ENCODE results near the gene TEKT5. TPM values are rescaled to one million over a fixed set of nuclear protein-coding genes. Genes with fewer than 3 reads are reported as not detected.

Gene TEKT5
- total and polyA plus RNA-seq, 9 of the 15 experiments (the other 6 are each of a cell fraction or from before 2014, with no cell fraction given): 0.10 to 0.19 TPM; not detected in 7

DNA sequence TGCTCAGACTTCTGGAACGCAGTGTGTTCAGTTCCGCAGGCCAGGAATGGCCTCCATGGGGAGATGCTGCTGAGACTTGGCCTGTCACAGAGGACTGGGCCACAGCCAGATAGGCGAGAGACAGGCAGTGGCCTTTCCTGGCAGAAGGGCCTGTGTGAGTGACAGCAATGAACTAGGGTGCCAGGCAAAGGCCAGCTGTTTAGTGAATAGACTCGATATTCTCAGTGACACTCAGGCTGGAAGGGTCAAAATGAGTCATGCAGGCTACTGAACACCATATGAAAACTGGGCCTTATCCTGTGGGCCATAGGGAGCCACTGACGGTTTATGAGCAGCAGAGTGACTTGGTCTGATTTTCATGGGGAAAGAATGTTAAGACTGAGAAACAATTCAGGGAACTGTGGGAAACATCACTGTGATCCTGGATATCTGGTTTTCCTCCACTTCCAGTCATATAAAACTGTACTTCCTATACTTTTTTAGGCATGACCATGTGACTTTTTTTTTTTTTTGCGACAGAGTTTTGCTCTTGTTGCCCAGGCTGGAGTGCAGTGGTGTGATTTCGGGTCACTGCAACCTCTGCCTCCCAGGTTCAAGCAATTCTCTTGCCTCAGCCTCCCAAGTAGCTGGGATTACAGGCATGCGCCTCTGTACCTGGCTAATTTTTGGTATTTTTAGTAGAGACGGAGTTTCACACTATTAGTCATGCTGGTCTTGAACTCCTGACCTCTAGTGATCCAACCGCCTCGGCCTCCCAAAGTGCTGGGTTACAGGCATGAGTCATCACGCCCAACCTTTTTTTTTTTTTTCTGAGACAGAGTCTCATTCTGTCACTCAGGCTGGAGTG lies 43.7 kb upstream of the TEKT5 start (continued):
- TF ChIP-seq NCOA4 (IDR thresholded peaks at IDR 0.05; ENCODE audit: partially characterized antibody): no peak
- TF ChIP-seq, protein P1, sequence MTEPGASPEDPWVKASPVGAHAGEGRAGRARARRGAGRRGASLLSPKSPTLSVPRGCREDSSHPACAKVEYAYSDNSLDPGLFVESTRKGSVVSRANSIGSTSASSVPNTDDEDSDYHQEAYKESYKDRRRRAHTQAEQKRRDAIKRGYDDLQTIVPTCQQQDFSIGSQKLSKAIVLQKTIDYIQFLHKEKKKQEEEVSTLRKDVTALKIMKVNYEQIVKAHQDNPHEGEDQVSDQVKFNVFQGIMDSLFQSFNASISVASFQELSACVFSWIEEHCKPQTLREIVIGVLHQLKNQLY (CRISPR knock-in tag; conservative IDR thresholded peaks at IDR 0.05): no peak
- TF ChIP-seq, protein P2, sequence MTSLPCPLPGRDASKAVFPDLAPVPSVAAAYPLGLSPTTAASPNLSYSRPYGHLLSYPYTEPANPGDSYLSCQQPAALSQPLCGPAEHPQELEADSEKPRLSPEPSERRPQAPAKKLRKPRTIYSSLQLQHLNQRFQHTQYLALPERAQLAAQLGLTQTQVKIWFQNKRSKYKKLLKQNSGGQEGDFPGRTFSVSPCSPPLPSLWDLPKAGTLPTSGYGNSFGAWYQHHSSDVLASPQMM (CRISPR knock-in tag; IDR thresholded peaks at IDR 0.05): no peak
- no peak for TF ChIP-seq HMG20A (CRISPR knock-in tag; conservative IDR thresholded peaks at IDR 0.05)
- TF ChIP-seq, protein P3, sequence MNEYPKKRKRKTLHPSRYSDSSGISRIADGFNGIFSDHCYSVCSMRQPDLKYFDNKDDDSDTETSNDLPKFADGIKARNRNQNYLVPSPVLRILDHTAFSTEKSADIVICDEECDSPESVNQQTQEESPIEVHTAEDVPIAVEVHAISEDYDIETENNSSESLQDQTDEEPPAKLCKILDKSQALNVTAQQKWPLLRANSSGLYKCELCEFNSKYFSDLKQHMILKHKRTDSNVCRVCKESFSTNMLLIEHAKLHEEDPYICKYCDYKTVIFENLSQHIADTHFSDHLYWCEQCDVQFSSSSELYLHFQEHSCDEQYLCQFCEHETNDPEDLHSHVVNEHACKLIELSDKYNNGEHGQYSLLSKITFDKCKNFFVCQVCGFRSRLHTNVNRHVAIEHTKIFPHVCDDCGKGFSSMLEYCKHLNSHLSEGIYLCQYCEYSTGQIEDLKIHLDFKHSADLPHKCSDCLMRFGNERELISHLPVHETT (CRISPR knock-in tag; conservative IDR thresholded peaks at IDR 0.05 in 1 of 2, IDR thresholded peaks at IDR 0.05 in 1 of 2): no peak
- TF ChIP-seq NFE2L1 (tag; IDR thresholded peaks at IDR 0.05; ENCODE audit: borderline replicate concordance, low read depth): no peak
- no peak; the same call in none of the 2 replicates for TF ChIP-seq LEF1 (IDR thresholded peaks at IDR 0.05)
- peak; percentile 97 for TF ChIP-seq FOSL1 (tag; conservative IDR thresholded peaks at IDR 0.05)
- TF ChIP-seq STAT5B (CRISPR knock-in tag; IDR thresholded peaks at IDR 0.05): no peak
- TF ChIP-seq SREBF2 (CRISPR knock-in tag; IDR thresholded peaks at IDR 0.05): no peak
- TF ChIP-seq, protein P4, sequence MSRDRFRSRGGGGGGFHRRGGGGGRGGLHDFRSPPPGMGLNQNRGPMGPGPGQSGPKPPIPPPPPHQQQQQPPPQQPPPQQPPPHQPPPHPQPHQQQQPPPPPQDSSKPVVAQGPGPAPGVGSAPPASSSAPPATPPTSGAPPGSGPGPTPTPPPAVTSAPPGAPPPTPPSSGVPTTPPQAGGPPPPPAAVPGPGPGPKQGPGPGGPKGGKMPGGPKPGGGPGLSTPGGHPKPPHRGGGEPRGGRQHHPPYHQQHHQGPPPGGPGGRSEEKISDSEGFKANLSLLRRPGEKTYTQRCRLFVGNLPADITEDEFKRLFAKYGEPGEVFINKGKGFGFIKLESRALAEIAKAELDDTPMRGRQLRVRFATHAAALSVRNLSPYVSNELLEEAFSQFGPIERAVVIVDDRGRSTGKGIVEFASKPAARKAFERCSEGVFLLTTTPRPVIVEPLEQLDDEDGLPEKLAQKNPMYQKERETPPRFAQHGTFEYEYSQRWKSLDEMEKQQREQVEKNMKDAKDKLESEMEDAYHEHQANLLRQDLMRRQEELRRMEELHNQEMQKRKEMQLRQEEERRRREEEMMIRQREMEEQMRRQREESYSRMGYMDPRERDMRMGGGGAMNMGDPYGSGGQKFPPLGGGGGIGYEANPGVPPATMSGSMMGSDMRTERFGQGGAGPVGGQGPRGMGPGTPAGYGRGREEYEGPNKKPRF (IDR thresholded peaks at IDR 0.05; ENCODE audit: low read depth, low read length): no peak
- TF ChIP-seq BCOR (IDR thresholded peaks at IDR 0.05): peak; percentile 95
- peak; percentile 46; the same call in 1 of the 2 replicates for TF ChIP-seq GABPB1 (CRISPR knock-in tag; IDR thresholded peaks at IDR 0.05)
- 0 out of 2 replicates have a peak, but pooled peaks have one; percentile 27 for TF ChIP-seq CREM (IDR thresholded peaks at IDR 0.05; ENCODE audit: low read depth)
- peak; percentile 87 for TF ChIP-seq SMARCA4 (IDR thresholded peaks at IDR 0.05)
- TF ChIP-seq HDGF (IDR thresholded peaks at IDR 0.05): no peak
- no peak for TF ChIP-seq FOXA3 (CRISPR knock-in tag; conservative IDR thresholded peaks at IDR 0.05 in 1 of 2, IDR thresholded peaks at IDR 0.05 in 1 of 2)
- TF ChIP-seq RAD51 (IDR thresholded peaks at IDR 0.05; ENCODE audit: borderline replicate concordance, low read depth): peak; percentile 57; the same call in 1 of the 2 replicates
- TF ChIP-seq ZFX (CRISPR knock-in tag; IDR thresholded peaks at IDR 0.05): peak; percentile 58
- TF ChIP-seq, protein P5, sequence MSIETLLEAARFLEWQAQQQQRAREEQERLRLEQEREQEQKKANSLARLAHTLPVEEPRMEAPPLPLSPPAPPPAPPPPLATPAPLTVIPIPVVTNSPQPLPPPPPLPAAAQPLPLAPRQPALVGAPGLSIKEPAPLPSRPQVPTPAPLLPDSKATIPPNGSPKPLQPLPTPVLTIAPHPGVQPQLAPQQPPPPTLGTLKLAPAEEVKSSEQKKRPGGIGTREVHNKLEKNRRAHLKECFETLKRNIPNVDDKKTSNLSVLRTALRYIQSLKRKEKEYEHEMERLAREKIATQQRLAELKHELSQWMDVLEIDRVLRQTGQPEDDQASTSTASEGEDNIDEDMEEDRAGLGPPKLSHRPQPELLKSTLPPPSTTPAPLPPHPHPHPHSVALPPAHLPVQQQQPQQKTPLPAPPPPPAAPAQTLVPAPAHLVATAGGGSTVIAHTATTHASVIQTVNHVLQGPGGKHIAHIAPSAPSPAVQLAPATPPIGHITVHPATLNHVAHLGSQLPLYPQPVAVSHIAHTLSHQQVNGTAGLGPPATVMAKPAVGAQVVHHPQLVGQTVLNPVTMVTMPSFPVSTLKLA (conservative IDR thresholded peaks at IDR 0.05): peak in 1 of 2 experiments; percentile 21; a peak in 1 of 4 replicates
- no peak for TF ChIP-seq FOXJ2 (tag; IDR thresholded peaks at IDR 0.05)
- no peak for TF ChIP-seq RUNX1 (IDR thresholded peaks at IDR 0.05; ENCODE audit: low read depth)
